Measurements from ENCODE around the gene EGFLAM. TPM values are rescaled to one million over a fixed set of nuclear protein-coding genes. Genes with fewer than 3 reads are reported as not detected.

The EGFLAM gene
- total and polyA plus RNA-seq, 3 donors from 2014 or later: 12.0 to 38.8 (median 15.2) TPM

DNA sequence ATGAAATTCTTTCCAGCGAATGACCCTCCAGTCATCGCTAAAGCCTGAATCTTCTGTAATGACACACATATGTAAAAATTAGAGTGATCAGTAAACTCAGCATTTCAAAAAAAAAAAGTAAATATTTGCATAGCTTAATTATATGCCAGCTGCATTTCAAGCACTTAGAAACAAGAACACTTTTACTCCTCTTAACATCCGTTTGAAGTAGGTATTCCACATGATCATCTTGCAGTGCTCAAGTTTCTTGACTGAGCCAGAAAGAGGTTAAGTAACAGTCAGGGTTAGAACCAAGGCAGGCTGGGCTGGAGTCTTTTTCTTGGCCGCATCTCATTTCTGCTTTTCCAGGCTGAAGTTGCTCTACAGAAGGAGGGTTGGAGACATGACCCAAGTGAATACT lies 27.6 kb downstream of the EGFLAM start:
- Histone ChIP-seq H3K27me3 (no peaks in the 10 kb centered on the region), H3K4me3 (no peak overlapping the region), H3K27ac (no peak overlapping the region), H3K9me3 (no peaks in the 10 kb centered on the region), H3K4me1 (no peaks in the 10 kb centered on the region), H3K36me3 (ENCODE audit: low read depth, missing control alignments) (no peaks in the 10 kb centered on the region)
- DNase-seq: no peak
- WGBS, 2 donors: 88 to 89% methylated on average over 4 of the region's 4 CpGs
- intact Hi-C loops (cut with DNase I; ENCODE audit: low total_unique reads): no loop called here
- TF ChIP-seq, protein P1, sequence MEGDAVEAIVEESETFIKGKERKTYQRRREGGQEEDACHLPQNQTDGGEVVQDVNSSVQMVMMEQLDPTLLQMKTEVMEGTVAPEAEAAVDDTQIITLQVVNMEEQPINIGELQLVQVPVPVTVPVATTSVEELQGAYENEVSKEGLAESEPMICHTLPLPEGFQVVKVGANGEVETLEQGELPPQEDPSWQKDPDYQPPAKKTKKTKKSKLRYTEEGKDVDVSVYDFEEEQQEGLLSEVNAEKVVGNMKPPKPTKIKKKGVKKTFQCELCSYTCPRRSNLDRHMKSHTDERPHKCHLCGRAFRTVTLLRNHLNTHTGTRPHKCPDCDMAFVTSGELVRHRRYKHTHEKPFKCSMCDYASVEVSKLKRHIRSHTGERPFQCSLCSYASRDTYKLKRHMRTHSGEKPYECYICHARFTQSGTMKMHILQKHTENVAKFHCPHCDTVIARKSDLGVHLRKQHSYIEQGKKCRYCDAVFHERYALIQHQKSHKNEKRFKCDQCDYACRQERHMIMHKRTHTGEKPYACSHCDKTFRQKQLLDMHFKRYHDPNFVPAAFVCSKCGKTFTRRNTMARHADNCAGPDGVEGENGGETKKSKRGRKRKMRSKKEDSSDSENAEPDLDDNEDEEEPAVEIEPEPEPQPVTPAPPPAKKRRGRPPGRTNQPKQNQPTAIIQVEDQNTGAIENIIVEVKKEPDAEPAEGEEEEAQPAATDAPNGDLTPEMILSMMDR (IDR thresholded peaks at IDR 0.05): no peak
- no peak for TF ChIP-seq POLR2A (IDR thresholded peaks at IDR 0.05)

DNA sequence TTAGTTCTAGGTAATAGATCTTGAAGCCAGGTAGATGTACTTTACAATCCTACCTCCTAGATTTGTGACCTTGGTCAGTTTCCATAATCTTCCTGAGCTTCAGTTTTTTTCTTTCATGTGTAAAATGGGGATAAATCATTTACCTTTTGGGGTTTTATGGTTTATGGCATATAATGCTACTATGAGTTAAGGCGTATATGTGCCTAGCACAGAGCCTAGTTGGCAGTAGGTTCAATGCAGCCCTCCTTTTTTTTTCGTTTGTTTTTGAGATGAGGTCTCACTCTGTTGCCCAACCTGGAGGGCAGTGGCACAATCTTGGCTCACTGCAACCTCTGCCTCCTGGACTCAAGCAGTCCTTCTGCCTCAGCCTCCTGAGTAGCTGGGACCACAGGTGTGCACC lies 28.8 kb downstream of the EGFLAM start:
- Histone ChIP-seq H3K9me3 (no peaks in the 10 kb centered on the region), H3K36me3 (ENCODE audit: low read depth, missing control alignments) (no peaks in the 10 kb centered on the region), H3K4me3 (no peak overlapping the region), H3K4me1 (no peaks in the 10 kb centered on the region), H3K27me3 (no peaks in the 10 kb centered on the region), H3K27ac (no peak overlapping the region)
- intact Hi-C loops (cut with DNase I; ENCODE audit: low total_unique reads): no loop called here
- TF ChIP-seq, protein P1 (IDR thresholded peaks at IDR 0.05): no peak
- no peak for TF ChIP-seq POLR2A (IDR thresholded peaks at IDR 0.05)
- 89 to 94% methylated on average over 2 of the region's 2 CpGs for WGBS, 2 donors
- DNase-seq: no peak

DNA sequence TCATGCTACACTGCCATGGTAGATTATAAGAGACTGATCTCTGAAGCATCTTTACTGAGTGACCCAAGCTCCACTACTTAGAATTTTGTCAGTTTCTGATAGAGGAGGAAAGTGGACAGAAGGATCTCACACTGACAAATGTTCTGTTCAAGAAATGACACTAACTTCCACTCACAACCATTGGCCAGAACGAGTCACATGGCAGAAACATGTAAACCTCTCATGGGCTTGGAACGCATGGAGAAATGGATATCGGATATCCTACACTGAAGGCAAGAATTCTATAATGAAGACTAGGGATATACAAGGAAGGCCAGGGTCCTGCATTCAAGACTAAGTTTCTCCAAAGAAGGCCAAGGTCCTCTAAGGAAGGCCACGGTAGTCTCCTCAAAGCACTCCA lies 31.1 kb downstream of the EGFLAM start:
- no peak for TF ChIP-seq POLR2A (IDR thresholded peaks at IDR 0.05)
- TF ChIP-seq, protein P1 (IDR thresholded peaks at IDR 0.05): no peak
- Histone ChIP-seq H3K36me3 (ENCODE audit: low read depth, missing control alignments) (no peaks in the 10 kb centered on the region), H3K4me3 (no peak overlapping the region), H3K27me3 (no peaks in the 10 kb centered on the region), H3K4me1 (no peaks in the 10 kb centered on the region), H3K9me3 (no peaks in the 10 kb centered on the region), H3K27ac (no peak overlapping the region)
- WGBS, 2 donors: 81 to 94% methylated on average over 4 of the region's 4 CpGs
- intact Hi-C loops (cut with DNase I; ENCODE audit: low total_unique reads): no loop called here
- DNase-seq: no peak

DNA sequence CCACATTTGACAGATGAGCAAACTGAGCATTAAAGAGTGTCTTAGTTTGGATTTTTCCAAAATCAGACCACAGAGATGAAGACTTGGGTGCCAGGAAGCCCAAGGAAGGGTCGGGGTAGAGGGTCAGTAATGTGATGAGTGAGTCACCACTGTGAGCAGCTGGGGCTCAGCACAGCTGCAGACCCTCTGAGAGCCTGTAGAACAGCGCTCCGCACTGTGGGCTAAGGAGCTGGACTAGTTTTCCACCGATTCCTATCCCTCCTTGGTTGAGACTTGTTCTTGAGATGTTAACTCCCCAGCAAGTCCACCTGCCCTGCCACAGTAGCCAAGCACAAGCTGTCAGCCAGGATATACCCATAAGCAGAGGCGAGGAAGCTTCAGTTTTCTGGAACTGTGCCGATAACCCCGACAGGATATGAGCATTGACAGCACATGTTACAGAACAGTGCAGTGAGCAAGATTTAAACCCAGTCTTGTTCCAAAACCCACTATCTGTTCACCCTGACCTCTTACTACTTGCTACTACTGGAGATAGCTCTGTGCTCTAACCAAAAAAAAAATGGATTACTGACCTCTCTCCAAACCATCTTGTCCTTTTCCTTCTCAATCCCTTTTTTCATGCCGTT lies 31.8 kb downstream of the EGFLAM start:
- TF ChIP-seq, protein P1 (IDR thresholded peaks at IDR 0.05): no peak
- TF ChIP-seq POLR2A (IDR thresholded peaks at IDR 0.05): no peak
- 52 to 56% methylated on average over 8 of the region's 8 CpGs for WGBS, 2 donors
- no peak overlapping the region for H3K27ac ChIP-seq
- no peak overlapping the region for H3K4me3 ChIP-seq
- DNase-seq: no peak
- no peaks in the 10 kb centered on the region for H3K4me1 ChIP-seq
- H3K36me3 ChIP-seq (ENCODE audit: low read depth, missing control alignments): no peaks in the 10 kb centered on the region
- no peaks in the 10 kb centered on the region for H3K9me3 ChIP-seq
- H3K27me3 ChIP-seq: no peaks in the 10 kb centered on the region
- intact Hi-C loops (cut with DNase I; ENCODE audit: low total_unique reads): no loop called here

DNA sequence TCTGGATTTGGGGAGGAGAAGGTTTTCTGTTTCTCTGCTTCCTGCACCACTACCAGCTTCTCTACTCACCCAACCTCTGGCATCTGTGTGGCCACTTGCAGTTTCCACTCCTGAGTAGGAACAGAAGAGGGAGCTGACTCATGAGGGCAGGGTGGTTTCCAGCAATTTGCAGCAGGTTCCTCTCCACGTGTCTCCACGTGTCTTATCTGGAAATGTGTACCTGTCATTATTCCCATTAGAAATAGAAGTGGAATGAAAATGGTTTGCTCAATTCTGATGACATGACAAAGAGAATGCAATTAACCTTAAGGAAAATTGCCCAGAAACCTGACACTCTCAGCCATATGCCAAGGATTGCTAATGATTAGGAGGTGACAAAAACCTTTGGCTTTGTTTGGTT lies 33.0 kb downstream of the EGFLAM start:
- intact Hi-C loops (cut with DNase I; ENCODE audit: low total_unique reads): no loop called here
- Histone ChIP-seq H3K27ac (no peak overlapping the region), H3K4me1 (no peaks in the 10 kb centered on the region), H3K27me3 (no peaks in the 10 kb centered on the region), H3K4me3 (no peak overlapping the region), H3K9me3 (no peaks in the 10 kb centered on the region), H3K36me3 (ENCODE audit: low read depth, missing control alignments) (no peaks in the 10 kb centered on the region)
- WGBS, 2 donors: 46 to 65% methylated on average over 2 of the region's 2 CpGs
- DNase-seq: no peak
- TF ChIP-seq, protein P1 (IDR thresholded peaks at IDR 0.05): no peak
- no peak for TF ChIP-seq POLR2A (IDR thresholded peaks at IDR 0.05)

Measured in testis (tissue), 3 donors.